ENCODE measurements around the gene CRADD.
"Not testable (repeated sequence)": the region's sequence is repeated elsewhere in the genome, so short reads cannot be mapped to it uniquely, and the experiment has no call there.

The CRADD gene

DNA sequence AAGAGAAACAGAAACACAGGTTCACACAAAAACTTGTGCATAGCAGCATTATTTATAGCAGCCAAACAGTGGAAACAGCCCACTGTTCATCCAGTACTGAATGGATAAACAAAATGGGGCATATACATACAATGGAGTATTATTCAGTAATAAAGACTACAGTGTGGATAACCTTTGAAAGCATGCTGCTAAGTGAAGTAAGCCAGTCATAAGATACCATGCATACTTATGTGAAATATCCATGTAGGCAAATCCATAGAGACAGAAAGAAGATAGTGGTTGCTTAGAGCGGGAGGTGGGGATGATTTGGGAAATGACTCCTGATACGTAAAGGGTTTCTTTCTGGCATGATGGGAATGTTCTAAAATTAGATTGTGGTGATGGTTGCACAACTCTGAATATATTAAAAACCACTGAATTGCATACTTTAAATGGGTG lies 99.4 kb downstream of the CRADD start:
- Histone ChIP-seq H3K36me3 (ENCODE audit: control insufficient read depth, insufficient read depth, low read length) (no peaks in the 10 kb centered on the region), H3K27ac (peak overlapping the region; percentile 95), H3K4me1 (peaks cover 37% of the 10 kb centered on the region), H3K4me2 (ENCODE audit: low read length) (peak overlapping the region; percentile 50), H3K4me3 (ENCODE audit: low read depth, low read length) (peak overlapping the region; percentile 2), H3K9ac (no peak overlapping the region), H3K27me3 (ENCODE audit: control insufficient read depth, insufficient read depth, low read length) (no peaks in the 10 kb centered on the region), H2AFZ (peak overlapping the region; percentile 24), H3K9me3 (ENCODE audit: control insufficient read depth, low read length) (no peaks in the 10 kb centered on the region), H3K79me2 (peaks cover 29% of the 10 kb centered on the region)
- TF ChIP-seq, protein P1, sequence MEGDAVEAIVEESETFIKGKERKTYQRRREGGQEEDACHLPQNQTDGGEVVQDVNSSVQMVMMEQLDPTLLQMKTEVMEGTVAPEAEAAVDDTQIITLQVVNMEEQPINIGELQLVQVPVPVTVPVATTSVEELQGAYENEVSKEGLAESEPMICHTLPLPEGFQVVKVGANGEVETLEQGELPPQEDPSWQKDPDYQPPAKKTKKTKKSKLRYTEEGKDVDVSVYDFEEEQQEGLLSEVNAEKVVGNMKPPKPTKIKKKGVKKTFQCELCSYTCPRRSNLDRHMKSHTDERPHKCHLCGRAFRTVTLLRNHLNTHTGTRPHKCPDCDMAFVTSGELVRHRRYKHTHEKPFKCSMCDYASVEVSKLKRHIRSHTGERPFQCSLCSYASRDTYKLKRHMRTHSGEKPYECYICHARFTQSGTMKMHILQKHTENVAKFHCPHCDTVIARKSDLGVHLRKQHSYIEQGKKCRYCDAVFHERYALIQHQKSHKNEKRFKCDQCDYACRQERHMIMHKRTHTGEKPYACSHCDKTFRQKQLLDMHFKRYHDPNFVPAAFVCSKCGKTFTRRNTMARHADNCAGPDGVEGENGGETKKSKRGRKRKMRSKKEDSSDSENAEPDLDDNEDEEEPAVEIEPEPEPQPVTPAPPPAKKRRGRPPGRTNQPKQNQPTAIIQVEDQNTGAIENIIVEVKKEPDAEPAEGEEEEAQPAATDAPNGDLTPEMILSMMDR (IDR thresholded peaks at IDR 0.05), result no peak

DNA sequence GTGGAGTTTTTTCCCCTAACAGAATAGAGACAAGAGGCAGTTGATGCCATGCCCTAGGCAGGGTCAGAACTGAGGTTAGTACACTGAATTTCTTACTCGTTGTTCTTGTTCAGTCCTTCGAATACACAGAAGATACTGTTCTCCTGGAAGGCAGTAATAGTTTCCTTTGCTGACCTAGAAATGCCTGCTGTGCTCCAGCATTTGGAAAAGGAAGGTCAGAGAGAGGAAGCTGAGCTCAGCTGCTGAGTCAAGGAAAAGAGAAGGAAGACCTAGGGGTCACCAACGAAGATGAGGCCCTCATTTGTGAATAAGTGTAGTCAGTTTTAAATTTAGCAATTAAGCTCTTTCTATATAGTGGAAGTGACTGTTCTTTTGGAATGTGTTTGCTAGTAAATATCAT lies 100.1 kb downstream of the CRADD start:
- Histone ChIP-seq H3K79me2 (peaks cover 28% of the 10 kb centered on the region), H3K27me3 (ENCODE audit: control insufficient read depth, insufficient read depth, low read length) (no peaks in the 10 kb centered on the region), H3K9ac (no peak overlapping the region), H2AFZ (peak overlapping the region; percentile 24), H3K27ac (peak overlapping the region; percentile 95), H3K4me3 (ENCODE audit: low read depth, low read length) (peak overlapping the region; percentile 17), H3K4me1 (peaks cover 37% of the 10 kb centered on the region), H3K36me3 (ENCODE audit: control insufficient read depth, insufficient read depth, low read length) (no peaks in the 10 kb centered on the region), H3K9me3 (ENCODE audit: control insufficient read depth, low read length) (no peaks in the 10 kb centered on the region), H3K4me2 (ENCODE audit: low read length) (peak overlapping the region; percentile 50)
- TF ChIP-seq, protein P1 (IDR thresholded peaks at IDR 0.05), result no peak

DNA sequence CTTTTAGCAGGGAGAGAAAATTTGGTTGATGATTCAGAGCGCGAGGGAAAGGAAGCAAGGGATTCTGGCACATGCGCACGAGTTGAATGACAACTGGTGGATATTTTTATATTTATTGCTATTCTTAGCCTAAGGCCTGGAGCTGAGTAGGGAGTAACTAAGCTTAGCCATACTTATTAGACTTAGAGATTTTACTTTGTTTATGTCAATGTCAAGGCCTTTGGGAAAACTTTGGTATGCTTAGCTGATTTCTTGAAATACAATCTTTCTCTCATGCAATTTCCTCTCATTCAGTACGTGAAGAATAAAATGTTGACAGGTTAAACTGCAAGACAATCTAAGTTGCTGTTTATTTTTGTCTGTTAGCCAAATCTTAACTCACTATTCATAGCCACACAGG lies 101.1 kb downstream of the CRADD start:
- Histone ChIP-seq H3K27ac (peak overlapping the region; percentile 95), H3K4me3 (ENCODE audit: low read depth, low read length) (peak overlapping the region; percentile 31), H2AFZ (peak overlapping the region; percentile 24), H3K79me2 (peaks cover 18% of the 10 kb centered on the region), H3K4me1 (peaks cover 43% of the 10 kb centered on the region), H3K27me3 (ENCODE audit: control insufficient read depth, insufficient read depth, low read length) (no peaks in the 10 kb centered on the region), H3K36me3 (ENCODE audit: control insufficient read depth, insufficient read depth, low read length) (no peaks in the 10 kb centered on the region), H3K4me2 (ENCODE audit: low read length) (peak overlapping the region; percentile 50), H3K9me3 (ENCODE audit: control insufficient read depth, low read length) (no peaks in the 10 kb centered on the region), H3K9ac (no peak overlapping the region)
- TF ChIP-seq, protein P1 (IDR thresholded peaks at IDR 0.05), result no peak

DNA sequence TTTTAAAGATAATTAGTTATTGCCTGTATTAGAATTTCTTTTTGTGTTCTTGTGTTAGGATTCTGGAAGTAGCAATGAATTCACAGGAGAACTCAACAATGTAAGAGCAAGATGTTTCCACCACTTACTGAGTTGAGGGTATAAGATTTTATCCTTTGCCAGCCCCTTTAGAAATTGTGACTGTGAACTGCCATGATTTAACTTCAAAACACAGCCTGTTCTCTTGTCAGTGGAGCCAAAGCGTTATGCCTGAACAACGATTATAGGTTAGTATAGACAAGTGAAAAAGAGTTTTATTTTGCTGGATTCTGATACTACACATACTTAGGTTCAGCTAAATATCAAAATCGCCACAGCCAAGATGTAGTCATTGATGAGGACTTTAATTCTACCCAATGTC lies 101.6 kb downstream of the CRADD start:
- Histone ChIP-seq H3K27ac (peak overlapping the region; percentile 95), H3K4me1 (peaks cover 47% of the 10 kb centered on the region), H3K9ac (no peak overlapping the region), H3K27me3 (ENCODE audit: control insufficient read depth, insufficient read depth, low read length) (no peaks in the 10 kb centered on the region), H3K36me3 (ENCODE audit: control insufficient read depth, insufficient read depth, low read length) (no peaks in the 10 kb centered on the region), H2AFZ (peak overlapping the region; percentile 4), H3K79me2 (peaks cover 15% of the 10 kb centered on the region), H3K4me3 (ENCODE audit: low read depth, low read length) (peak overlapping the region; percentile 27), H3K9me3 (ENCODE audit: control insufficient read depth, low read length) (no peaks in the 10 kb centered on the region), H3K4me2 (ENCODE audit: low read length) (peak overlapping the region; percentile 50)
- TF ChIP-seq, protein P1 (IDR thresholded peaks at IDR 0.05), result no peak

DNA sequence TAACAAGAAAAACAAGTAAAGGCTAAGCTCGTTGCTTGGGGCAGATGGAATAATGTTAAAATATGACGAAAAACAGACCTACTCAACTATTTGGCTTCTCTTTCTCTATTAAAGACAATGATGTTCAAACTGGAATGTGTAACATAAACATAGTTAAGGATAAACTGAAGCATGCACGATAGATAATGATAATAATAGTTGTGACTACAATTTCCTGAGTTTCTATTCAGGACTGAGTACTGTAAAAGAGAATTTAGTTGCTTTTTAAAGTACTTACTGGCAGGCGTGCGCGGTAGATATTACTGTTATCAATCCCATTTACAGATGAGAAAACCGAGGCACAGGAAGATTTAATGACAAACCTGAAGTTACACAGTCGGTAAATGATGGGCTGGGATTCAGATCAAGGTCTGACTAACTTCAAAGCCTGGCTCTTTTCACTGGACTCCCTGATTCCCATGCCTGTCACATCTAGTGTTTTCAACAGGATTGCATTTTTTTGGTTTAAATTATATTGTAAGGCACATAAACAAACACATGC lies 103.0 kb downstream of the CRADD start:
- H3K9ac ChIP-seq, result no peak overlapping the region
- no peak overlapping the region for H3K4me2 ChIP-seq (ENCODE audit: low read length)
- H3K36me3 ChIP-seq (ENCODE audit: control insufficient read depth, insufficient read depth, low read length), result no peaks in the 10 kb centered on the region
- H3K27ac ChIP-seq, result peak overlapping the region; percentile 95
- H3K79me2 ChIP-seq, result peaks cover 8% of the 10 kb centered on the region
- H3K4me1 ChIP-seq, result peaks cover 53% of the 10 kb centered on the region
- no peaks in the 10 kb centered on the region for H3K27me3 ChIP-seq (ENCODE audit: control insufficient read depth, insufficient read depth, low read length)
- H3K9me3 ChIP-seq (ENCODE audit: control insufficient read depth, low read length), result no peaks in the 10 kb centered on the region
- TF ChIP-seq, protein P1 (IDR thresholded peaks at IDR 0.05), result no peak
- H2AFZ ChIP-seq, result no peak overlapping the region
- H3K4me3 ChIP-seq (ENCODE audit: low read depth, low read length), result no peak overlapping the region

DNA sequence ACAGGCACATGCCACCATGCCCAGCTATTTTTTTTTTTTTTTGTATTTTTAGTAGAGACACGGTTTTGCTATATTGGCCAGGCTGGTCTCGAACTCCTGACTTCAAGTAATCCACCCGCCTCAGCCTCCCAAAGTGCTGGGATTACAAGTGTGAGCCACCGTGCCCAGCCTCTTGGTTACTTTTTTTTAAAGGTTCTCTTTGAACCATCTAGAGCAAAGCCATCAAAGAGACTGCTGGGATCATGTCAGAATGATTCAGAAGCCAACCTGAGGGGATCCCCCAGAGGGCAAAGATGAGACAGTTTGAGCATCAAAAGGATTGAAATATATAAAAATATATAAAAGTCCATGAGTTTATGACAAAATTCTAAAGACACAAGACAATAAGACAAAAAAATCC lies 103.7 kb downstream of the CRADD start:
- H3K9me3 ChIP-seq (ENCODE audit: control insufficient read depth, low read length); H3K36me3 ChIP-seq (ENCODE audit: control insufficient read depth, insufficient read depth, low read length); H2AFZ ChIP-seq; H3K27me3 ChIP-seq (ENCODE audit: control insufficient read depth, insufficient read depth, low read length); H3K27ac ChIP-seq; H3K9ac ChIP-seq; H3K79me2 ChIP-seq; H3K4me3 ChIP-seq (ENCODE audit: low read depth, low read length); H3K4me2 ChIP-seq (ENCODE audit: low read length): not testable (repeated sequence)
- peaks cover 60% of the 10 kb centered on the region for H3K4me1 ChIP-seq

DNA sequence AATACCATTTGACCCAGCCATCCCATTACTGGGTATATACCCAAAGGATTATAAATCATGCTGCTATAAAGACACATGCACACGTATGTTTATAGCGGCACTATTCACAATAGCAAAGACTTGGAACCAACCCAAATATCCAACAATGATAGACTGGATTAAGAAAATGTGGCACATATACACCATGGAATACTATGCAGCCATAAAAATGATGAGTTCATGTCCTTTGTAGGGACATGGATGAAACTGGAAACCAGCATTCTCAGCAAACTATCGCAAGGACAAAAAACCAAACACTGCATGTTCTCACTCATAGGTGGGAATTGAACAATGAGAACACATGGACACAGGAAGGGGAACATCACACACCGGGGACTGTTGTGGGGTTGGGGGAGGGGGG lies 104.8 kb downstream of the CRADD start:
- not testable (repeated sequence) for H3K4me2 ChIP-seq (ENCODE audit: low read length); H3K4me3 ChIP-seq (ENCODE audit: low read depth, low read length); H3K9me3 ChIP-seq (ENCODE audit: control insufficient read depth, low read length); H3K36me3 ChIP-seq (ENCODE audit: control insufficient read depth, insufficient read depth, low read length); H3K79me2 ChIP-seq; H3K27me3 ChIP-seq (ENCODE audit: control insufficient read depth, insufficient read depth, low read length); H2AFZ ChIP-seq; H3K9ac ChIP-seq
- Histone ChIP-seq H3K27ac (peak overlapping the region; percentile 87), H3K4me1 (peaks cover 61% of the 10 kb centered on the region)

Data from parathyroid adenoma (tissue), 2 donors.